BJ (cell line): ENCODE results near the gene UPK1B. TPM values are rescaled to one million over a fixed set of nuclear protein-coding genes. Genes with fewer than 3 reads are reported as not detected.

Source experiments
- CTCF ChIA-PET: fragments of 350-600 bp; formaldehyde crosslinking; extraction: SDS; loops from one replicate; lab custom pipeline; 2021; ENCODE audit warnings: antibody characterized with exemption, inconsistent platforms; lab: Yijun Ruan, JAX
- POLR2A ChIA-PET: fragments of 300-600 bp; sonication (Branson Sonifier 250); formaldehyde crosslinking; extraction: SDS; loops from one replicate; lab custom pipeline; 2021; ENCODE audit warnings: antibody characterized with exemption; lab: Charles Lee
- DNase-seq: peaks from one replicate; pipeline ENCODE4 v3.0.0-alpha.2; 2011; ENCODE audit warnings: low read depth
- H3K27me3 ChIP-seq: 2 replicates; pipeline ENCODE4 v1.6.0; 2011; ENCODE audit warnings: low read length; ENCODE audit not compliant: control insufficient read depth, insufficient read depth
- H3K36me3 ChIP-seq: 2 replicates; pipeline ENCODE4 v1.5.1; 2011; ENCODE audit warnings: low read length; ENCODE audit not compliant: control insufficient read depth, insufficient read depth
- H3K4me3 ChIP-seq: 2 replicates; pipeline ENCODE4 v1.5.1; 2011; ENCODE audit warnings: low read depth, mild to moderate bottlenecking, control low read depth, low read length
- polyA plus RNA-seq: library from polyadenylated mRNA; depleted of rRNA; stranded (reverse); fragments of >200 nt; gene quantifications from 2 replicates; pipeline ENCODE4 v1.2.3, GENCODE V29; 2011
- TF ChIP-seq, protein P1 (sequence below): IDR thresholded peaks from 2 replicates; pipeline ENCODE4 v1.5.1; 2011; ENCODE audit warnings: low read depth, mild to moderate bottlenecking, control low read depth, inconsistent platforms, low read length, moderate library complexity; ENCODE audit not compliant: insufficient read depth

The UPK1B gene
- polyA plus RNA-seq, 1 experiment: not detected

DNA sequence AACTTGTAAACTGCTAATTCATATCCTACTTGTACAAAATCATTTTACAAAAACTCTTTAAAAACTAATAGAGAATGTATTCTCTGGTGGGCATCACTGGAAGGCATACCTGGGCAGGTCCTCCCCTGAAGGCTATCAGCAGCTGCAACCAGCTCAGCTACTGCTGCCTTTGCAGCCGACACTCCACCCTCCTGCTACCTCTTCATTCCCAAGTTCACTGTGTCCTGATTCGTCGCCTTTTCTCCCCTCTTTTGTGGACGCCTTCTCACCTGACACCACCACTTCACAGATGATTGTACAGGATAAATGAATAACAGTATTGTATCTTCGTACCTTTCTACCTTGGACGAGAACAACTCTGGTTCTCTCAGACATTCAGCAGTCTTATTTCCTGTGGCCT, 38.4 kb downstream of the UPK1B start:
- no peak overlapping the region for H3K4me3 ChIP-seq
- TF ChIP-seq, protein P1, sequence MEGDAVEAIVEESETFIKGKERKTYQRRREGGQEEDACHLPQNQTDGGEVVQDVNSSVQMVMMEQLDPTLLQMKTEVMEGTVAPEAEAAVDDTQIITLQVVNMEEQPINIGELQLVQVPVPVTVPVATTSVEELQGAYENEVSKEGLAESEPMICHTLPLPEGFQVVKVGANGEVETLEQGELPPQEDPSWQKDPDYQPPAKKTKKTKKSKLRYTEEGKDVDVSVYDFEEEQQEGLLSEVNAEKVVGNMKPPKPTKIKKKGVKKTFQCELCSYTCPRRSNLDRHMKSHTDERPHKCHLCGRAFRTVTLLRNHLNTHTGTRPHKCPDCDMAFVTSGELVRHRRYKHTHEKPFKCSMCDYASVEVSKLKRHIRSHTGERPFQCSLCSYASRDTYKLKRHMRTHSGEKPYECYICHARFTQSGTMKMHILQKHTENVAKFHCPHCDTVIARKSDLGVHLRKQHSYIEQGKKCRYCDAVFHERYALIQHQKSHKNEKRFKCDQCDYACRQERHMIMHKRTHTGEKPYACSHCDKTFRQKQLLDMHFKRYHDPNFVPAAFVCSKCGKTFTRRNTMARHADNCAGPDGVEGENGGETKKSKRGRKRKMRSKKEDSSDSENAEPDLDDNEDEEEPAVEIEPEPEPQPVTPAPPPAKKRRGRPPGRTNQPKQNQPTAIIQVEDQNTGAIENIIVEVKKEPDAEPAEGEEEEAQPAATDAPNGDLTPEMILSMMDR: no peak
- DNase-seq: no peak
- ChIA-PET CTCF (interaction anchor here (0.6 to 1.2 kb wide), 4 partner anchors 14 to 50 kb away, joined by 3 read pairs; no protein-coding TSS in a partner anchor), POLR2A (no interaction called here)
- H3K36me3 ChIP-seq: peaks cover 10% of the 10 kb centered on the region
- no peaks in the 10 kb centered on the region for H3K27me3 ChIP-seq

DNA sequence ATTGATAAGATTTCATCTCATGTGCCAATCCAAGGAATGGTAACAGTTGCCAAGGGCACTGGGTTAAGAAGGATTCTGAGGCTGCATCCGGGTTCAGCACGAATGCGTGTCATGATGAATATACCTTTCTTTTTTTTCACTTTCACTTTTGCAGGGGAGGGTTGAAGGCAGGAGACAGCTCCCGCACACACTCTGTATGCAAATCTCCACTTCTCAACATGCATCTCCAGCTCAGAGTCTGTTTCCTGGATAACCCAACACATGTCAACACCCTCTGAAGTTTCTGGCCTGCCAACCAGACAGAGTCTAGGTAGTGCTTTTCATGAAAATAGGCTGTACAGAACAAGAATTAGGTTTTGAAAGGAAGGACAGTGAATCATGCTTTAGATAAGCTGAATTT, 45.7 kb downstream of the UPK1B start:
- no peaks in the 10 kb centered on the region for H3K27me3 ChIP-seq
- peaks cover 14% of the 10 kb centered on the region for H3K36me3 ChIP-seq
- ChIA-PET POLR2A (no interaction called here), CTCF (interaction anchor here (0.6 to 1.3 kb wide), 2 partner anchors 9 to 134 kb away, joined by 3 read pairs; no protein-coding TSS in a partner anchor)
- no peak overlapping the region for H3K4me3 ChIP-seq
- TF ChIP-seq, protein P1: no peak
- DNase-seq: no peak

DNA sequence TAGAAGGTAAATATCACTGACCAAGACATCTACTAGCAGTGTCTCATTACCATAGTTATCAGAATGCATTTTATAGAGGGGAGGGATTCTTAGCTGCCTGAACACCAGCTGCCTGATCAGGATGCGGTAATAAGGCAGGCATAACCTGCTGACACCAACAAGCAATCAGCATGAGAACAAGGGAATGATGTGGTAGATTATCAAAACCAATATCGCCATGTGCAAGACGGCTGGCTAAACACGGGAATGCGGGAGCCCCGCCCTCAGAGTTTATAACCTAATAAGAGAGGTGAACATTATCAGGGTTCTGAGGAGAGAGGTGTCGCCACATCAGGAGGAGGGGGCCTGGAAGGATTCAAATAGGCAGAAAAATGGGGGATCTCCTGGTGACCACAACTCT, 46.8 kb downstream of the UPK1B start:
- Histone ChIP-seq H3K27me3 (no peaks in the 10 kb centered on the region), H3K4me3 (no peak overlapping the region), H3K36me3 (peaks cover 13% of the 10 kb centered on the region)
- DNase-seq: no peak
- ChIA-PET POLR2A (no interaction called here), CTCF (interaction anchor here (1.2 to 1.3 kb wide), 2 partner anchors 13 to 133 kb away, joined by 3 read pairs; no protein-coding TSS in a partner anchor)
- TF ChIP-seq, protein P1: no peak

DNA sequence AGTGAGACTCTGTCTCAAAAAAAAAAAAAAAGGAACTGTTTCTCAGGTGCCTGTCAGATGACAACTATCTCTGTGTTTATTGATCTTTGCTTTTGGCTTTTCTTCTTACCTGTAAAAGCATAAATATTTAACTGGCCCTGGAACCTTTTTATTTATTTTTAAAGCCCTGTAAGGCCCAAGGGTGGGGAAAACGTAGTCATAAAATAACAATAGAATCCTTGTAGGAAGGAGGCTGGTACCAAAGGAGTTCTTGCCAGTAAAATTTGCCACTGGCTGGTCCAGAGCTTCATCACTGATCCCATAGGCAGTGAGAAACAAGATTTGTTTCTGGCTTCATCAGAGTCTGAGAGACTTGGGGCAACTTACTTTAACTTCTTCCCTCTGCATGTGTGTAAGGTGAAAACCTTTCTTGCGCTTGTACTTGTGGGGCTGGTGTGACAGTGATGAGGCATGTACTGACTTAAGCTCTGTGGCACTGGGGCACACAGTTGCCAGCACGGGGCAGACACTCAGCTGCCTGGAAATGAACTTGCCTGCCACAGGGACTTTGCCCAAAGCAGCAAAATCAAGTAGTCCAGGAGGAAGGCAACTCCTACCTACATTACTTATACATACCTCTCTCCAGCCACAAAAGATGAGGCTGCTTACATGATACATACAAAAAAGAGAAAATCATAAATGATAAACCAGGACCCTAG, 47.7 kb downstream of the UPK1B start:
- TF ChIP-seq, protein P1: no peak
- POLR2A ChIA-PET: no interaction called here
- Histone ChIP-seq H3K36me3 (peaks cover 10% of the 10 kb centered on the region), H3K27me3 (no peaks in the 10 kb centered on the region), H3K4me3 (no peak overlapping the region)
- CTCF ChIA-PET: no interaction called here
- DNase-seq: no peak

DNA sequence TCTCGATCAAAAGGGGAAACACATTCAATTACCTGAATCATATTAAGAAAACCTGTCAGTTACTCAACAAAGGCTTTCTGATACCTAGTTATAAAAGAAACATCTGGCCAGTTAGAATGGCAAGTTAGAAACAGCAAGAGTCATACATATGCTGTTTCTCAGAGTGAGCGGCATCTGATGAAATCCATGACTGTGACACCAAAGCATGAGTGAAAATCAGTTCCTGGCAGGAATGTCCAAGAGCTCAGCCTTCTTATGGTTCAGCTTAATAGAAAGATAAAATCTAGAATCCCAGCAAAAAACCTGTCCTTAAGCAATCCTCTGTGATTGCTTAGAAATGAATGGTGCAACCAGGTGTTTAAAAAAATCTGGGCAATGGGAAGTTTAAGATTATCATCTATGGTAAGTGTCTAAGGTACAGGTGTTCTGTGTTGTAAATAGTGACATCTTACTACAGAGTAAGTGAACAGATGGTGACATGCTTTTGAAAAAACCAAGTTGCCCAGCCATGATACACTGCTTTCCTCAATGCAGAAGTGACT, 48.5 kb downstream of the UPK1B start:
- DNase-seq: no peak
- H3K27me3 ChIP-seq: no peaks in the 10 kb centered on the region
- POLR2A ChIA-PET: interaction anchor here (0.8 kb wide), 1 partner anchor 19 kb away, joined by 7 read pairs; the partner anchor contains the start of gene B4GALT4
- no peak overlapping the region for H3K4me3 ChIP-seq
- TF ChIP-seq, protein P1: no peak
- peaks cover 13% of the 10 kb centered on the region for H3K36me3 ChIP-seq
- CTCF ChIA-PET: no interaction called here
